Breast epithelium (tissue), 3 donors: Measurements from ENCODE around the gene SATB1.

Source experiments
- CTCF ChIP-seq, 3 donors: fragments of 450-650 bp; IDR thresholded peaks; one replicate each; pipeline ENCODE4 v1.5.1; 2016 to 2017; ENCODE audit warnings: antibody characterized with exemption in 3 of 3, mild to moderate bottlenecking in 3 of 3, moderate library complexity in 3 of 3
- POLR2A ChIP-seq: fragments of 450-650 bp; IDR thresholded peaks from one replicate; pipeline ENCODE4 v1.6.1; 2016; ENCODE audit warnings: antibody characterized with exemption, mild to moderate bottlenecking, moderate library complexity
- POLR2AphosphoS5 ChIP-seq, 3 donors: sonication (generic); formaldehyde crosslinking; IDR thresholded peaks; one replicate each; pipeline ENCODE4 v1.6.1; 2017; ENCODE audit warnings: antibody characterized with exemption in 3 of 3

DNA sequence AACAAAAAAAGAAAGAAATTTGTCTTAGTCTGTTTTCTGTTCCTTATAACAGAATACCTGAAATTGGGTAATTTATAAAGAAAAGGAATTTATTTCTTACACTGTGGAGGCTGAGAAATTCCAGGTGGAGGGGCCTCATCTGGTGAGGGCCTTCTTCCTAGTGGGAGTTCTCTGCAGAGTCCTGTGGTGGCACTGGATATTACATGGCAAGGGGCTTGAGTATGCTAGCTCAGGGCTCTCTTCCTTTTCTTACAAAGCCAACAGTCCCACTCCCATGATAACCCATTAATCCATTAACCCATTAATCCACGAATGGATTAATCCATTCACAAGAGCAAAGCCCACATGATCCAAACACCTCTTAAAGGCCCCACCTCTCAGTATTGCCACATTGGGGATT is 2.9 kb upstream of the SATB1 start:
- TF ChIP-seq CTCF (IDR thresholded peaks at IDR 0.05), result no peak
- no peak for TF ChIP-seq POLR2AphosphoS5 (IDR thresholded peaks at IDR 0.05)
- TF ChIP-seq POLR2A, result no peak
